HTERT RPE-1 (cell line): ENCODE measurements around the gene PAFAH2.

Experiments
- in situ Hi-C: fragments of 300-500 bp; cut with MboI; formaldehyde crosslinking; loops from 4 replicates; pipeline ENCODE4 v1.14.3; 2020; ENCODE audit warnings: low sequenced_read_pairs

Gene PAFAH2

GRCh38 chr1:26015358-26015757, 17.5 kb upstream of the PAFAH2 start:
- in situ Hi-C loops: no loop called here

DNA sequence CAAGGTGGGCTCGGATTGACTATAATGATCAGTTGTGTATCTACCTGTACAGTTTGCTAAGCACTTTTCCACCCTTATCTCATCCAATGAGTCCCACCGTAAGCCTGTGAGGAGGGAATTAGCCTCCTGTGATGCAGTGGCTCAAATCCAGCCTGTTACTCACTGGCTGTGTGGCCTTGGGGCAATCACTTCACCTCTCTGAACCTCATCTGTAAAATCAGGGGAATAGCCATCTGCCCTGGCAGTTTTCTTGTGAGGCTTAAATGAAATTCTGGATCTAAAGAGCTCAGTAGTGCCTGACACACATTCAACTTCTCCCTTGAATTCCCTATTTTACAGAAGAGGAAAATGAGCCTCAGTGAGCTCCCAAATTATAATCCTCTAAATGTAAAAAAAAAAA, 16.3 kb upstream of the PAFAH2 start:
- in situ Hi-C loops: no loop called here

- in situ Hi-C loops: no loop called here
These were observed 15.0 kb upstream of the PAFAH2 start for GRCh38 chr1:26012864-26013263.

DNA sequence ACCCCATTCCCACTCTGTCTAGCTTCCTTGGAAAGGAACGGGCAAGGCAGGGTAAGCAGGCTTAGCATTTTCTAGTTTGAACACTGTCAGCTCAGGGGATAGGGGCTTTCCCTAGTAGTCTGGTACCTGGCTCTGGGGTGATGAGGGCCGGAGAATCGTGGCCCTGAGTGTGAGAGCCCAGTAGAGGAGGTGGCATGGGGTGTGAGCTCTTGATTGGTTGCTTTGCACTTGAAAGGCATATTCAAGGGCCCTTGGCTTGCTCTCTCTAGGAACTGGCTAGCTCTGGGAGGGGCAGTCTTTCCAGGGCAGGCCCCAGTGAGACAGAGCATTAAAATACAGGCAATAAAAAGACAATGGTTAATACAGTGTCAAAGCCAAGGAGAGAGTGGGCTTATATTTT, 13.0 kb upstream of the PAFAH2 start:
- in situ Hi-C loops: no loop called here

GRCh38 chr1:26009796-26010447, 12.1 kb upstream of the PAFAH2 start:
- in situ Hi-C loops: no loop called here

DNA sequence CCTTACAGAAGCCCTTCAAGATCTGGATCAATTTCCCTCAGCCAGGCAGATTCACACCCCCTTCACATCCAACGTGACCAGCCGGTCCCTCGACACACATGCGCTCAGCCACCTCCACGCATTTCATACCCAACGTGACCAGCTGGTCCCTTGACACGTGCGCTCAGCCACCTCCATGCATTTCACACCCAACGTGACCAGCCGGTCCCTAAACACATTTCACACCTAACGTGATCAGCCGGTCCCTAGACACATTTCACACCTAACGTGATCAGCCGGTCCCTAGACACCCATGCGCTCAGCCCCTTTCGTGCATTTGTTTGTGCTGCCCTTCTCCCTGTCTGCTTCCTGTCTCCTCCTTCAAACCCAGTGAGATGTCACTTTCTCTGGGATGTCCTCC, 8.8 kb upstream of the PAFAH2 start:
- in situ Hi-C loops: no loop called here

GRCh38 chr1:26005434-26006105, 7.7 kb upstream of the PAFAH2 start:
- in situ Hi-C loops: no loop called here

- in situ Hi-C loops: no loop called here
These were observed 5.9 kb upstream of the PAFAH2 start for GRCh38 chr1:26003756-26004155.

- in situ Hi-C loops: no loop called here
These were observed 5.4 kb upstream of the PAFAH2 start for GRCh38 chr1:26003262-26003661.

DNA sequence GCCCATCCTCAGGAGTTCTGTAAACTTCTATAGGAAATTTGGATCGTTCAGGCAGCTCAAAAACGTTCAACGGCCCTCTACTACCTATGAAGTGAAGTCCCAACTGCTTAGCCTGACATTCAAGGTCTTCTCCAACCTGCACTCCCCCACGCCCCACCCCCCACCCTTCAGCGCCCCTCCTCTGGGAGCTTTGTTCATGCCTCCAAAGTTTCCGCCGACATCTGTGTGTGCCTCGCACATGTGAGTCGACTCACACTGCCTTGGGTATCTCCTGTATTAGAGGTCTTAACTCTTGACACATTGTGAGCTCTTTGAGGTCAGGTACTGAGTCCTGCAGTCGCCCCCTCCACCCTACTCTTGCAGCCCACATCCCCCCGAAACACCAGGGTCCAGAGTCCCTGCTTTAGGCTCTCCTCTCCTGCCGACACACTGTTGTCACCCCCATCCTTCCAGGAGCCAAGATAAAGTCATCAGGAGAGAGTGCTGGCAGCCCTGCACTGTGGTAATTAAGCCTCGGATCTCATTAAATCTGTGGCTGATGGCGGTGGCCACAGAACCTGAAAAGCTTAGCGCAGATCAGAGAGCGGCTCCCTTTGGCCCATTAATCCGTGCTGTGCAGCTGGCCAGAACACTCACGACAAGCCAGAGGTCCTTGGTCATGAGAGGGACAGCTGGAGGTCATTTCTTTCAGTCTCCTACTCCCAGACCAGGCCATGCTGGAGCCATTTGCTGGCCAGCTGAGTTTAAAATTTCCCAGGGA, 1.4 kb upstream of the PAFAH2 start:
- in situ Hi-C loops: no loop called here

DNA sequence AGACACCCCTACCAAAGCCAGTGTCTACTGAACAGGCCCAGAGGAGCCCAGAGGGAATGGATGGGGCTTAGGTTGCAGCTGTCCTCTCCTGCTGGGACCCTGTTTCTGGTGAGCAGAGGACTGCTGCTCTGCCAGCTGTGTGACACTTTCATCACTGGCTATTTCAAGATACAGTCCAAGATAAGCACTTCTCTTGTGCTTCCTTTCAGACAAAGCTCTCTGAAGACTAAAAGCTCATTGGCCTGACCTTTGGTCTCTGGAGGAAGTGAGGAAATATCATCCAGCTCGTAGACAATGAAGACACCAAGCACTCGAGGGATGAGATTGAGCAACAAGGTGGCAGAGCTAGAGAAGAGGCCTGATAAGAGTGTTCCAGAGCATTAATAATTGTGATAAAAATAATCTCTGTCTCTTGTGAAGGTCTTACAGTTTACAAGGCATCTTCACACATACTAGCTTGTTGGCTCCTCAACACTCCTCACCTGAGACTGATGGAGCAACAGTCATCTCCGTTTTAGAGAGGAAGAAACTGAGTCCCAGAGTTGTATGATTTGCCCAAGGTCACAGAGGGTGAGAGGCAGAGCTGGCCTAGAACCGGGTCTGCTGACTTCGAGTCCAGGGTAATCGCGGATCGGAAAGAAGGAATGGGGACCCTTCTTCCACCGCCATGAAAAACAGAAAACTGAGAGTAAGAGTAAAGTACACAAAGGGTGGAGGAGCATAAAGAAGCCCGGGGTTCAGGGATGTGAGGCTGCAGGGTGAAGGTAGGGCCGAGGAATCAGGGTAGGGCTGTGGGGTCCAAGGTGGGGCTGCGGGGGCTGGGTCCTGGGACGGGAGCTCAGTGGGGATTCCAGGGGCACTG, 666 bp downstream of the PAFAH2 start:
- in situ Hi-C loops: no loop called here

DNA sequence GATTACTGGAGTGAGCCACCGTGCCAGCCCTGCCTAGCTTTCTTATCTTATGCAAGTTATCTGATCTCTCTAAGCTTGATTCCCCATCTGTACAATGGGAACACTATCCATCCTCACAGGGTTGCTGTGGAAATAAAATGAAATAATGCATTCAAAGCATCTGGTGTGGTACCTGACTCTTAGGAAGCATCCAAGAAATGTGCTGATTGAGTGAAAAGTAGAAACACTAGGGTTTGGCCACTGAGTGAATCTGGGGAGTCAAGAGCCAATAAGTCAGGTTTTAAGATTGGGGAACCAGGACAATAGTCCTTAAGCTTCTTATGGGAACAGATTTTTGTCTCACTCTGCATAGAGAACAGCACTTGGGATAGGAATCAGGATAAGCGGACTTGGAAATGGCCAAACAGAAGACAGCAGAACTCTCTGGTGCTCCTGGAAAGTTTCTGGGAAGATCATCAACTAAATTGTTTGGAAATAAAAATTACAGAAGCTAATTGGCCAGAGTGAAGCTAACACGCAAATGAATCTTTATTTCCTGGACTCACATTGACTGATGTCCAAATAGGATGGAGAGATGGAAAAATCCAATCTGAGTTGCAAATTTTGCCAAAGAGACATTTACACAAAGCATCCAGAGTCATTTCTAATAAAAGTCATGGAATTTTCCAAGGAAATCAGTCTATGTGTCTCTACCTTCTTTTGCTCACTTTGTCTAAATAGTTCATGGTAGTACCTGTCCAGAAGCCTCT, 3.3 kb downstream of the PAFAH2 start:
- in situ Hi-C loops: no loop called here

- in situ Hi-C loops: no loop called here
These were observed 4.5 kb downstream of the PAFAH2 start for GRCh38 chr1:25993197-25993951.

DNA sequence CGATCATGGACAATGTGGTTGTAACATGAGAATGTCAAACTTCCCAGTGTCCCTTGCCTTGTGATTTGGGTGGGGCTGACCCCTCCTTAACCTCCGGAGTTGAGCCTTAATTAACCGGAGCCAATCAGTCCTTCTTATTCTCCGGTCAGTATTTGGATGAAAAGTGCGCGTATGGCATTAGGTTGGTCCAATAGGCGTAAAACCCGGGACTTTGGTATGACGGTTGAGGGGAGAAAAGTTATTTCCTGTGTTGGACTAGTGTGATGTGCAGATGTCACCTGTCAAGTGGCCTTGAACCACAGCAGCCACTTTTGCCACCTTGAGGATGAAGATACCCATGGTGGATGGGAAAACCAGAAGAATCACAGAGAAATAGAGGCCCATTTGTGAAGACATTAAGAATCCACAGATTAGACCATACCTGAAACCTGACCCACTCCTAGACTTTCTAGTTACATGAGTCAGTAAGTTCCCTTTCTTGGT, 5.1 kb downstream of the PAFAH2 start:
- in situ Hi-C loops: no loop called here

DNA sequence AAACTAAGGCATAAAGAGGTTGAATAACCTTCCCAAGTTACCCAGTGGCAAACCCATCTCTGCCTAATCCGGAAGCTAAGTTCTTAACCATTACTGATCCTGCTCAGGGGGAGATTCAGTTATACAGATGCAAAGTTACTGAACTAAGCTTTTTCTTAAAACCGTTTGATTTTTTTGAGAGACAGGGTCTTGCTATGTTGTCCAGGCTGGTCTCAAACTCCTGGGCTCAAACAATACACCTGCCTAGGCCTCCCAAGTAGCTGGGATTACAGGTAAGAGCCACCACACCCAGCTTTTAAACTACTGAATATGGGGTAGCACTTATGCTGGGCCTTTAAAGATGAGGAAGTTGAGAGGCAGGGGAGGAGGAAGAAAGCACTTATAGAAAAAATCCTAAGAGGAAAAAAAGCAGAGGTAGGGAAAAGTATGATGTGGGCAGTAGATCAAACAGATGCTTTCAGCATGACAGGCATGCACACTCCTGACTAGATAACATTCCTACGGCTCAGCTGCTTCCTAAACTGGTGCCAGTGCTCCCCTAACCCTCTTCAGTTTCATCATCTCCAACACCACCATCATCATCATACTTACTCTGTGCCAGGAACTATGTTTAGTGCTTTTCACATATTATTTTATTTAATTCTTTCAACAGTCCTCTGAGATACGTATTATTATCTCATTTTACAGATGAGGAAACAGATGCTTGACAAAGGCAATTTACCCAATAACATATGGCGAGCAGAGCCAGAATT, 5.8 kb downstream of the PAFAH2 start:
- in situ Hi-C loops: no loop called here

GRCh38 chr1:25990702-25991395, 7.0 kb downstream of the PAFAH2 start:
- in situ Hi-C loops: no loop called here

DNA sequence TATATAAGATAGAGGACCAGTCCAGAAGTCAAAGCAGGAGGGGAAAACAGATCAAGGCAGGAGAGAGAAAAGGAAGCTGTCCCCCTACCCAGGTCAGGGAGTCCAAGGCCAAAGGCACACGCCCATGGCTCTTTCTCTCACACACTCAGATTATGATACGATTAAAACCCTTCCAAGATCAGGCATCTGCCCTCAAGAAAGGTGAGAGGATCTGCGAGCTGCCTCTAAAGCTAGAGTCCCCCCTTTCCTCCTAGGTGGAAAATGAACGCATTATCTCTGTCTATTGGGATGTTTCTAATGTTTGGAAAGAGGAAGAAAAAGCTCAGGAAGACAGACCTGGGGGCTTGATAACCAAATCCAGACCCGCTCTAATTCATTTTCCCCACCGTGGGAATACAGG, 7.6 kb downstream of the PAFAH2 start:
- in situ Hi-C loops: no loop called here
